Measurements from ENCODE around the gene TAS1R3.
A peak's percentile ranks its signal among the peaks of the same experiment; 100 is the strongest.

TAS1R3 gene

DNA sequence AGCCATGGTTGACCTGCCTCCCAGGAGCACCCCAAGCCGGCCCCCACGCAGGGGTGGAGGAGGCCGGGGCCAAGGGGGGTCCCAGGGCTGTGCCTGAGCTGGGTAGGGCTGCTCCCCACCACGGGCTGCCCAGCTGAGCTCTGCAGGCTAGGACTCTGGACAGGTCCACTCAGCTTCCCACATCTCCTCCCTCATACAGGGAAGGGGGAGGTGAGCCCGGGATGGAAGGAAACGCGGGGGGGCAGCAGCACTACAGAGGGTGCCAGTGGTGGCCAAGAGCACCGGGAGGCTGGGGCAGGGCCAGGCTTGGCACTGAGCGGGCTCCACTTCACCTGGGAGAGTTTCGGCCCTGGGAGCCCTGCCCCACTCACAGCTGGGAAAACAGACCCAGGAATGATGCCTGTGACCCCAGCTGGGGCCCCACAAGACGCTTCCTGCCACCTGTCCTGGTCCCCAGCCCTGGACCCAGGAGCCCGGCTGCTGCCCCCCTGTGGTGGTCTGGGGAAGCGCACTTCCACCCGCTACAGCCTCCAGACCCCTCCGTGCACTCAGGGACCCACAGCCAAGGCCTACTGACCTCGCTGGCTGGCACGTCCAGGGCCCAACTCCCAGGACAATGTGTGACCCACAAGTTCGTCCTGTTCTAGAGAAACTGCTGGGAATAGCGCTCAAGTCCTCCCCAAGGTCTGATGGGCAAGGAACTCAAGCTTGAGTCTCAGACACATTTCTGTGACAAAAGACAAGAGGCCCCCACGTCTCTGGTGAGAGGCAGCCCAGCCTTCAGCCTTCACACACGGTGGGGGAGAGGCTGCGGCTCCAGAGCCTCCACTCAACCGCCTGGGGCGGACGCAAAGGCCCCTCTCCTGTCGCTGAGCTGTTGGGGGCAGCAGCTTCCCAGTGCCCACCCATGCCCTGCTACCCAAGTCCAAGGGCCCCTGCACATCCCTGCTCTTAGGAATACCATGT, 40.9 kb downstream of the TAS1R3 start:
- peak; percentile 84 for DNase-seq

DNA sequence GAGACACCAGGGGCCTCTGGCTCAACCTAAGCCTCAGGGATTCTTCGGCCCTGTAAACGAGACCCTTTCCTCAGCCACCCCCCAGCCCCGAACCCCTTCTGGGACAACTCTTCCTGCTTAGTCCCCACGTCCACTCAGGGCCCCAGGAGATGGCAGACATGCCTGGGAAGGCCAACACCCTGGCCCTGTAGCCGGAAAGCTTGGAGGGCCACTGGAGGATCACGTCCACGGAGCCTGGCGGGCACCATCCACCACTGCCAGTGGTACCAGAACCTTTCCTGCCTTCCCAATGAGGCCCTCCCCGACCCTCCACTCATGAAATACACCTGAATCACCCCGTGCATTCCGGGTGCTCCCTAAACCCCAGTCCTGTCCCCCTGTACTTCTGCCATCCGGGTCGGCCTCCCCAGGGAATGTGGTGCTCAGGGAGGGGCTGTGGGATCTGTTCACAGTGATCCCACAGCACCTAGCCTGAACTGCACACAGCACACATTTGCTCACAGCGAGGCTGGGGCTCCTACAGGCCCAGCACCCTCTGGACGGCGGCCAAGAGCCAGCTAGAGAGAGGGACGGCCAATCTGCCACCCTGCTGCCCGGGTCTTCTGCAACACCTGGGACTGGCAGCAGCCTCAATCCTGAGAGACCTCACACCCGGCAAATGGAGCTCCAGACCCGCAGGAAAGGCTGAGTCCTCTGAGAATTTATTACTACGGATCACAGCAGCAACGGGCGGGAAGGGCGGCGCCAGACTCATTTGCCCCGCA, 42.2 kb downstream of the TAS1R3 start:
- DNase-seq, result no peak

DNA sequence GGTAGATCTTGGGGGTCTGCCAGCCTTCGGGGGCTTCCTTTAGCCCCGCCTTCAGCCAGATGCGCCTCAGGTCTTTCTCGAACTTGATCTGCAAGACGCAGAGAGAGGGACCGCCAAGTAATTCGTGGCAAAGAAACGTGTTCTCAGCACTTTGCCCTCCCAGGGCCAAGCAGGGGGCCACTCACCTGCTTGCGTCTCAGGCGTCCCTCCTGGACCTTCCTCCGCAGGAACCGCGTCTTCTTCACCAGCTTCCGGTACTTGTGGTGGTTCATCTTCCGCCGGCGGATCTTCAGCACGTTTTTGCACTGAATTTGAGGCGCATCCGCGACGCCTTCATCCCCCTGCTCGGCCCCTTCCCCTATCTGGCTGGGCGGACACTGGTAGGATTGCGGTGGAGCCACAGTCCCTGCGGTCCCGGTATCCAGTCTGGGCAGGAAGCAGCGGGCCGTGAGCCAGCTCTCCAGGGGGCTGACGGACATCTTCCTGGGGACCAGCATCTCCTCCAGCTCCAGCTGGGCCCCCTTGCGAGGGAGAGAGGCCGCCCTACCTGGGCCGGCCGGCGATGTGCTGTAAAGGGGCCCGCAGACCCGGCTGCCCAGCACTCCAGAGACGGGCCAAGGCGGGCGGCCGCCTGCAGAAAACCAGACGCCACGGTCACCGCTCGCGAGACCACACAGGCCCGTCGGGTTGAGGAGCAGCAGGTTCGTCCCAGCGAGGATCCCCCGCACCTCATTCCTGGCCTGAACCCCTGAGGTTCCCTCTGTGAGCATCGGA, 42.9 kb downstream of the TAS1R3 start:
- no peak for DNase-seq

GRCh38 chr1:1374589-1374928, 43.5 kb downstream of the TAS1R3 start:
- DNase-seq, result no peak

DNA sequence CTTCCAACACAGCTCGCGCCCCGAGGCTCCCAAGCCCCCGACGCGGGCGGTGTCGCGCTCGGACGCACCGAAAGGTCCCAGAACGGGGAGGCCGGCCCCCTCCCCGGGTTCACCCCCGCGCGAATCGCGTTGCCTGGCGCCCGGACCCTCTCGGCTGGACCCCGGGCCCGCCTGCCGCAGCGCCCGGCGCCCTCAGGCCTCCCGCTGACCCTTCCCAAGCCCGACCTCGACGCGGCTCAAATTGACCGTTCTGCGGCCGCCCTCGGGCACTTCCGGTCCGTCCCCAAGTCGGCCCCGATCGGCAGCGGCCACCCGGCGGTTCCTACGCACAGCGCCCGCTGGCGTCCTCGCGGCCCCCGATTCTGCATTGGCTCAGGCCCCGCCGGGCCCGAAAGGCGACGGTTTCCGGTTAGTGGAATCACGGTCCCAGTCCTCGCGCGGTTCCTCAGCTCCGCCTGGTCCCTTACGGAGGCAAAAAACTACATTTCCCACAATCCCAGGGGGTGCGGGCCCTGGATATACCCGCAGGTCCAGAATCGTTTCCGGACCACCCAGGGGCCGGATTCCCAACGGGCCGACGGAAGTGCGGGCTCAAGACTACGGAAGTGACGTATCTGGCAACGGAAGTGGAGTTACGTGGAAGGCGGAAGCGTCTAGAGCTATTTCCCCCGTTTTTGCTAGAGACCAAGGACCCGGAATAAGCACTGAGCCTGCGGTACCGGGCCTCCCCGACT, 44.0 kb downstream of the TAS1R3 start, which contains the start of gene AURKAIP1:
Gene AURKAIP1, minus strand, starts transcription at position 279 of the 734 bp plus-strand sequence. CDS start 451 bp downstream, outside the sequence.
- DNase-seq, result peak; percentile 97

DNA sequence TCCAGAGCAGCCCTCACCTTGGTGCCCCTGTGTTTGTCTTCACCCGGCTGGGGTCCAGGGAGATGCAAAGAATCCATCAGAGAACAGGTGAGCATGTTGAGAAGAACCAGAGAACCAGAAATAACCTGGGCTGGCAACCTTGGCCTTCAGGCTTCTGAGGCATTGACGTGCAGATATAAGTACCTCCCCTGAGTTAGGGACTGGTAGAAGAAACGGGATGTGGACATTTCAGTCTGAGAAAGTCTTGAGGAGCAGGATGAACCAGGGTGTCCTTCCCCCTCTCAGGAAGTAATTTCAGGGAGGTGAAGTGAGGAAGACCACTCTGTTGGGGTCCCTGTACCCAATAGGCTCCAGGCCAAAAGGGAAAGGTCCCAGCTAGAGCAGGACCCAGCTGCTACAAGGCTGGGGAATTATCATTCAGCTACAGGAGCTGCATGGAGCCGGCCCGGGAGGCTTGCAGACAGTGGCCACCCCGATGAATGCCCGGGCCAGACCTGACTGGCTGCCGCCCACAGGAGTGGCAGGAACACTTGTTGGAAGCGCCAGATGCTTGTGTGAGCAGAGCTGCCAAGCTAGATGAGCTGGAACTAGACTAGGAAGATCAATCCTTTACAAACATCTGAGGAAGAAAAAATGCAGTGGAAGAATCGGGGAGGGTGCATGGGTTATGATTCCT, 45.6 kb downstream of the TAS1R3 start:
- no peak for DNase-seq

GRCh38 chr1:1377540-1378205, 46.6 kb downstream of the TAS1R3 start:
- DNase-seq, result no peak

GRCh38 chr1:1380860-1381259, 49.8 kb downstream of the TAS1R3 start:
- DNase-seq, result no peak

GRCh38 chr1:1381294-1381693, 50.2 kb downstream of the TAS1R3 start:
- DNase-seq, result no peak

Measured in stimulated activated CD4-positive, alpha-beta T cell treated with anti-CD3 and anti-CD28 coated beads, Interleukin-15, amount 100 ng/mL, for 24 hours (primary cell).